GM18873 (cell line): ENCODE results near the gene ACAA2.
"Not testable (repeated sequence)": the region's sequence is repeated elsewhere in the genome, so short reads cannot be mapped to it uniquely, and the experiment has no call there.

Source experiments
- ATAC-seq: cut with Tn5 transposase; IDR thresholded peaks from one replicate; pipeline ENCODE4 v1.9.1; 2021; ENCODE audit warnings: mild to moderate bottlenecking, moderate library complexity, moderate number of reproducible peaks; ENCODE audit not compliant: unreplicated experiment, low FRiP score

ACAA2 gene

DNA sequence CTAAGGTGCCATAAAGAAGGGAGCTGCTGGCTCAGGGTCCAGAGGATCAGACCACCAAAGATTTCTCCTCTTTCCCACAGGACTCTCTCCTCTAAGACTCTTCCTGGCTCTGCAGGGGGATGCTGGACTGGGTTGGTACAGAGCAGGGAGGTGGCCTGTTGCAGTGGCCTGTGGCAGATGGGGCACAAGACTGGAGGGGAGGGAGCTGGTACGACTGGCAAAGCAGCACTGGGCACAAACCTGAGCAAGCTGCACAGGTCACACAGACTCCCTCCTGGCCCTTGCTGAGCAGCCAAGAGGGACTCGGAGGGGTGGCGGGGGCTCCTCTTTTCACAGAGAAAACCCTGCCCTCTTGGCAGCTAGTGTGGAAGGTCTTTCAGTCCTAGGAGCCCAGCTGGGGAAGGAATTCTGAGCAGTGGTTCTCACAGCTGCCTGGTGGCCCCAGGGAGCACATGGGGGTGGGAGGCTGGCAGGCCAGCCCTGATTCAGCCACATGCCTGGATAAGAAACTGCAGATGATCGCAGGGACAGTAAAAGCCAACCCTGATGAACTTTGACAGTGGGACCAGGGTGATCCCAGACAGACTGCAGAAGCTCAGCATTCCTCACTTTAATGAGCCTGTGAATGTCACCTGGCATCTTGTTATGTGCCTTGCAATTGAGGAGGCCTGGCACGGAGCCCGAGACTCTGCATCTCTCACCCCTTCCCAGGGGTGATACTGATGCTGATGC, 32.5 kb upstream of the ACAA2 start:
- ATAC-seq: no peak

DNA sequence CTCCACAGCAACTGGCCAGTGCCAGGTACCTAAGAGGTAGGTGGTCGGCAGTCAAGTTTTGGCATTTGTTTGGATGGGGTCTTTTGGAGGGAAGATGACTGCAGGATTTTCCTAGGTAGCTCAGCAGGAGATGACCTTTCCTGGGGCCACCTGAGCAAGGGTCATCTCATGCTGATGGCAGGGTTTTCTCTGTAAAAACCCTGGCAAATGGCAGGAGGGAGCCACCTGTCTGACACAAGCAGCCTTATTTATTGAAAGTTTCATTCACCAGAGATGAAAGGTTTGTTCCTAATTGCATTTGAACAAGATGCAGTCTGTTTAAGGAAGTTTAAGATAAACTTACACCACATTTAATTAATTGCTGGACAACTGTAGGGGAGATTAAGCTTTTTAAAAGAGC, 31.6 kb upstream of the ACAA2 start:
- no peak for ATAC-seq

DNA sequence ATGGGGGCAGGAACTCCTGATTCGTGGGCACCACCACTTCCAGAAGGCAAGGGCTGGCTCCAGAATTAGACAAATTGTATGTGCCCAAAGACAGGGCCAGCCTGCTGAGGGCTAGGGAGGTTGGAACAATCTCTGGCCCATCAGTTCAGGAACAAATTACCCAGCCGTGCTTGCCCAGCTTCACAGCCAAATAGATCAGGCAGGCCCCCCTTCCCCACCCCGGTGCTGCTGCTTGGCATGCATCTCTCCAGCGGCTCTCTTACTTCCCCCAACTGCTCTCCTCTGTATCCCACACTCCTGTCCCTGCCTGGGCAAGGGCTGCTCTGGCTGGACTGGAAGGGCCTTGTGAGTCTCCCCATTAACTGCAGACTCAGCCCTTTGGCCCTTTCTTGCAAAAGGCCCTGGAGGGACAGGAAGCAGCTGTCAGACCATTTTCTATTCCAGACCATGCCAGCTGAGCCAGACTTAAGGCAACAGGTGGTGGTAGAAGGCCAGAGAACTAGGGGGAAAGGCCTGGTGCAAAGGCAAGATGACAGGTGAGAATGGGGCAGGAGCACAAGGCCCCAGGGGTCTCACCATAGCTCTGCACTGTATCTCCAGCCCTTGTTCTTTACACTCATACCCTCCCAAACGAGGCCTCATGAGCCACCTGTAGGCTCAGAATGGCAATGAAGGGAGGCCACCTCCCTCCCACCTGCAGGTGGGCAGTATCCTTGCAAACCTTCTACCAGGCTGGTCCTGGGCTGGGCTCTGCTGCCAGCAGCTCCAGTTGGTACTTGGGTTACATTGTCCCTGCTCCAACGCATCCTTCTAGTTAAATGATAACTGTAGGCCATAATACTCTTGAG, 30.7 kb upstream of the ACAA2 start:
- ATAC-seq: no peak

DNA sequence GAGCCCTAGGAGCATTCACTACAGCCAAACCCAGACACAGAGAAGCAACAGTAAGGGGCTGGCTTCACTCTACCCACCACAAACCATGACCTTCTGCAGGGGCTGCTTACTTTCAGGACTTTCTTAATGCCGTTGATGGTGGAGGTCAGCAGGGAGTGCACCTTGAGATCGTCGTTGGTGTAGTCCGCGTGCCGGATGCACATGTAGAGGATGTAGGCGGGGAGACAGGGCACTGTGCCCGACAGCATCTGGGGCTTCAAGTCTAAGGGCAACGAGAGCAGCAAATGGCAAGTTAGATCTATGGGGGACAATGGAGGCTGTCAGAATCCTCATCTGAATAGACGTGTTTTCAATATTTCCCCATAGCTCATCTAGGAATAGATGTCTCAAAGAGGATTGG, 29.8 kb upstream of the ACAA2 start:
- ATAC-seq: no peak

DNA sequence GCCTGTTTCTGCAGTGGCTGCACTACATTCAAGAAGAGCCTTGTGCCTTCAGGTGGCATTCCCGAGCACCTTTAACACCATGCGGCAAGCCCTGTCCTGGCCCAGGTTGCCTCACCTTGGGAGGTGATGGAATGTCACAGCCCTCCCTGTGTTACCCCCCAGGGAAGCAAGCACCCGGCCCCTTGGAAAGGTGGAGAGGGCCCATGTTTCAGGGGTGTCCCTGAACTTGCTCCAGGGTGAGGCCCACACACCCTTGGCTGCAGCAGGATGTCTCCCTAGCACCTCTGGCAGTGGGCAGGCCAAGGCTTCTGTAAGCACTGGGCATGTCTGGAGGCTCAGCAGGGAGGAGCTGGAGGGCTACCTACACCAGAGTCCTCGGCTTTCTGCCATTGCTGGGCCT, 29.3 kb upstream of the ACAA2 start:
- no peak for ATAC-seq

DNA sequence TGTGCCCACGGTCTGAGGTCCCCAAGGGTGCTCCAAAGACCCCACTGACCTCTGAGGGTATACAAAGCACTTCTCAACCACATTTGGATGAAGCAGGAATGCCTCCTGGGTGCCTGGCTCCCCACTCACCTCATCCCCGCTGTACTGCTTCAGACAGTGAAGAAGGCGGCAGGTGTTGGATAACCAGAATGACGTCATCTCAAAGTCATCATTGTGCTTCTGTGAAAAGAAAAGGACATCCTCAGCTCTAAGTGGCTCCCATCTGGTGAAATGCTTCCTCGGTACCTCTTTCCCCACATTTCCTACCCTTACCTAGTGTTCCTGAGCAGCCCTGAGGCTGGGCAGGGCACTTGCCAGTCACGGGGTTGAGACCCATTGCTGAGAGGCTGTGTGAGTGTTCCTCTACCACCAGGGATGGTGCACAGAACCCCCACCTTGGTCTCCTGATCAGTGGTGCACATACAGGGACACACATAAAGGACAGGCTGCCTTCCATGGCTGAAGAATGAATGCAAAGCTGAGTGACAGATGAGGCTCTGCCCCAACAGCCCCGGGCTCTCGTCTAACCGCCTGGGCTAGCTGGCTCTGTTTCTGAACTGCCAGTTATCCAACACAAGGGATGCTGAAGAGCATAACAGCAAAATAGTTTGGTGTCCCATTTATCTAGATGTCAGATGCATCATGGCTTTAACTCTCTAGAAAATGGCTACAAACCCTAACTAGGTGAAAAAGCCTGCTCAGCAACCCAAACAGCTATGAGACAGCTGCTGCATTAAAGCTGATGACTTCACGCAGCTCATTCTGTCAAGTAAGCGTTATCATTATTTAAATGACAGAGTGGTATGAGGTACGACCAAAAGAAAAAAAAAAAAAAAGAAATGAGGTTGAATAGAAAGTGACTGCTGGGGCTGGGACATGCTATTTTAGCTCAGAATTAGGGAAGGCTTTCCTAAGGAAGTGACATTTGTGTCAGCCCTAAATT, 28.2 kb upstream of the ACAA2 start:
- ATAC-seq: no peak

DNA sequence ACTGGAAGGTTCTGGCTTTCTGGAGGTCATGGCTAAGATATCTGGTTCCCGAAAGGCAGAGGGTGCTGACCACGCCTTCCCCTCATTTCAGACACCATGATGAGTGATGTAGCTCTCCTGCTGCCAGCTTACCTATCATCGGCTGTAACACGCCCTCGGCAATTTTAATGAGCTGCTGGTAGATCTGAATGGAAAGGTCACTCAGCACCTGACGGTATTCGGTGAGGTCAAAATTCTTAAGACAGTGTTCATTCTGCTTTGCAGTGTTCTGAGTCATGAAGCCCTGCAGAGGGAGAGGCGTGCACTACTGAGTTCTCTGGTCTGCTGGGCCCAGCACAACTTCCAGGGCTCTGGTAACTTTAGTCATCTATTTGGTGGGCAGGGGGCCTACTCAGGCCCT, 25.7 kb upstream of the ACAA2 start:
- ATAC-seq: no peak

DNA sequence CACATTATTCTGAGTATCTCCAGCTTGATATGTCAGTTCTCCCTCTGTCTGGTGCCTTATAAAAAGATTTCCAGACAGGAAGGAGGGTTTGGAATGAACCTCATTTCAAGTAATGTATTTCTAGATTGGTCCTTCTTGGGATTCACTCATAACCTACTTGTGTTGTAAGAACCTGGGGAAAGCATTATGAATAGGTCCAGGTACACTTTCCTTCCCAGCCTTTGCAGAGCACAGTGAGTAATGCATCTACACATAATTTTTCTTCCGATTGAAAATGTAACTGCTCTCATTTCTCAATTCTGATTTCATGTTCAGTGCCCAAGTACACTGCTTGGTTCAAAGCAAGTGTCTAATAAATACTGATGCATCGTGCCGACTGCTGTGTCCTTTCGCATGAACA, 25.0 kb upstream of the ACAA2 start:
- ATAC-seq: no peak

DNA sequence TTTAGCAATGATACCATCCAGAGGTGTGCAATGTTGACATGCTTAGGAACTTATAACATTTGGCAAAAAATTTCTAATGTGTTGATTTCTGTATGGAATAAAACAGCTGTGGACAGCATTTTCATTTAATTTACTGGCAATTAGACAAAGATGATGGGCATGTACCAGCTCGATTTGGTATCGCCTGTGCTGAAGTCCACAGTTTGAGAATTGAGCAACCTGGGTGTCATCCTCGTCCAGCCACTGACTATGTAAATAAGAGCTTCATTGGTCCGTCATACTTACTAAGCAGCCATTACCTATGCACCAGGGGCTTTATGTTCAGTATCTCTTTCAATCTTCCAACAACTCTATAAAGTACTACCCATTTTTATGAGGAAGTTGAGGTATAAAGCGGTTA, 24.6 kb upstream of the ACAA2 start:
- ATAC-seq: no peak

DNA sequence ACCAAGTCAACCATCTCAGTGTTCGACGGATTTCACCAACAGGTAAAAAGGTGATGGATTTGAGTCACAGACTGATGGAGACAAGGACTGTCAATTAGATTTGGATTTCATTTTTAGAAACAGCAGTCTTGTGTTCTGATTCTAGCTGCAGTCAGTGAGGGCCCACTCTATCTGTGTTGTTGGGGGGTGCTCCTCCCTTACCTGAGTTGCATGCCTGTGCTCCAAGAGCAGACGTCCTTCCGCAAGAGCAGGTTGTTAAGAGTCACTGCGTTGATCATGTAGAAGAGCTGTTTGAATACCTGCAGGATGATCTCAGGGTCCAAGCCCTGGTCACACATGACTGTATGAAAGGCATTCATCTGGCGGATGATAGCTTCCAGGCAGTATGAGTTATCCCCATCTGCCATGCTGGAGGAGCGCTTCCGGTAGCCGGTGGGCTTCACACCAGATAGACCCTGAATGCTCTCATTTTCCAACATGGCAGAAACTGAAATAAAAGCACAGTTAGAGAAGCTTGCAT, 24.0 kb upstream of the ACAA2 start:
- not testable (repeated sequence) for ATAC-seq

DNA sequence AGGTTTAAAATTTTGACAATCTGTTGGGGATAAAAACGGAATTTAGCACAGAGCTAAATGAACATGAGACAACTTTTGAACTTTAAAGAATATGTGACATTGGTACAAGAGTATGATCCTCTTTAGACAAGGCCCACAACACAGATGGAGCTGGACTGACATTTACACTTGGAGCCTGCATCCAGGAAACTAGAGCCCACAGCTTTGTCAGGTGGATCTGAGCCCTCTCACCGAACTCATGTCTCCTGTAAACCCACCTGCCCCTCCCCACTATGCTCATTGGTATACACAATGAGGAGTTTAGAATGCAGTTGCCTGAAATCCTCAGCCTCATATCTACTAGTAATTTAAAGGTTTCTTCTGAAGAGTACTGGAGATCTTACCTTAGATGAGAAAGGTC, 22.1 kb upstream of the ACAA2 start:
- no peak for ATAC-seq

DNA sequence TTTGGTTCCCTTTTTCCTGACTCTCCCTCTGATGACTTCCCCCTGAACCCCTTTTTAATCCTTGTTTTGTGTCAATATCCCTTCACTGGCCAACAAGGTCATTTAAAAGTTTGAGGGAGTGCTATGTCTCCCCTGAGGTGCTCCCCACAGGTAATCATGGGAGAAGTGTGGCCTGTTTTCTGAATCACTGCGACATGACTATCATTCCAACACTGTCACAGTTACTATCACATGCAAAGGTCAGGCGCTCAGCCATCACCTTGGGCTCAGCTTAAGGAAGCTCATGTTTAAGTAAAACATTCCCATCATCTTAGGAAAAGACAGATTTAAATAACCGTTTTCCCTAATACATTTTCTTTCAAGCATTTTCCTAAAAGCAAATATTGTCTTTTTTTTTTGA, 20.9 kb upstream of the ACAA2 start:
- ATAC-seq: no peak

DNA sequence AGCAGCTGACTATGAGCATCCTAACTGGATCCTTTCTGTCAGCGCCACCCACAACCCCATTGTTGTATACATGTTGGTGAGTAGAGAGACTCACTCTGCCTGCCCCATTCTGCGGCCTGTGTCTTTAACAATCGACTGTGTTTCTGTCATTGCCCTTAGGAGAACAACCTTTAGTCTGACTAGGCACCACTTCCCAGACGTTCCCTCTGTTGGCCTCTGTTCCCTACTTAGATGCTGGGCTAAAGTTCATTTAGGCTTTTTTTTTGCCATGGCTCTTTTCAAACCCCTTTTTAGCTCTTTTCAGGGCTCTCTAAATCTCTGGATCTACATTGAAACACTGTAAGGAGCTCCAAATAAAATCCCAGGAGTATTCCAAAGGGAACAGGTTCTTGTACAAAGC, 20.5 kb upstream of the ACAA2 start:
- no peak for ATAC-seq

DNA sequence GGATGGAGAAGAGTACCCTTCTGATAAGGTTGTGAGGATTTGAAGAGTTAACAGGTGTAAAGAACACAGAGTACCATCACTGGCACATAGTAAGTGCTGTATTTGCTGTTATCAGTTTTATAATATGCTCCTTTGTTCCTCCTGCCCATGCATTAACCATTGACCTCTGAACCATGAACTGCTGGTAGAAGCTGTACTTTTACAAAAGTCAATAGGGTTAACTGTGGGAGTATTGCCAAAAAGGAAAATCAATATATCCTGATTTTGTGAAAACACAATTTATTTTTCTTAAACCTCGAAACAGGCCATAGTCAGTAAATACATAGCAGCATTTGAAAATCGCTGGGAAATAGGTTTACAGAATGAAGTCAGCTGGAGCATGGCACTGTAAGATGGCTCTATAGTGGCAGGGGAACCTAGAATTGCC, 18.9 kb upstream of the ACAA2 start:
- ATAC-seq: no peak

DNA sequence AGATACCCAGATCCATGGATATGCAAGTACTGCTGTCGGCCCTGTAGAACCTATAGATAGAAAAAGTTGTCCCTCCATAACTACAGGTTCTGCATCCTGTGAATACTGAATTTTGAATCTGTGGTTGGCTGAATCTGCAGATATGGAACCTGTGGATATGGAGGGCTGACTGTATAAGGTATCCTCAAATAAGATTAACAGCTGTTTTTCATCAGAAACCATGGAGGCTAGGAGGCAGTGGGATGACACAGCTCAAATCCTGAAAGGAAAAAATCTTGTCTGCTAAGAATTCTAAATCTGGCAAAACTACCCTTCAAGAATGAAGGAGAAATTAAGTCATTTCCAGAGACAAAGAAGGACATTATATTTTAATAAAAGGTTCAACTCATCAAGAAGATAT, 14.7 kb upstream of the ACAA2 start:
- ATAC-seq: no peak

DNA sequence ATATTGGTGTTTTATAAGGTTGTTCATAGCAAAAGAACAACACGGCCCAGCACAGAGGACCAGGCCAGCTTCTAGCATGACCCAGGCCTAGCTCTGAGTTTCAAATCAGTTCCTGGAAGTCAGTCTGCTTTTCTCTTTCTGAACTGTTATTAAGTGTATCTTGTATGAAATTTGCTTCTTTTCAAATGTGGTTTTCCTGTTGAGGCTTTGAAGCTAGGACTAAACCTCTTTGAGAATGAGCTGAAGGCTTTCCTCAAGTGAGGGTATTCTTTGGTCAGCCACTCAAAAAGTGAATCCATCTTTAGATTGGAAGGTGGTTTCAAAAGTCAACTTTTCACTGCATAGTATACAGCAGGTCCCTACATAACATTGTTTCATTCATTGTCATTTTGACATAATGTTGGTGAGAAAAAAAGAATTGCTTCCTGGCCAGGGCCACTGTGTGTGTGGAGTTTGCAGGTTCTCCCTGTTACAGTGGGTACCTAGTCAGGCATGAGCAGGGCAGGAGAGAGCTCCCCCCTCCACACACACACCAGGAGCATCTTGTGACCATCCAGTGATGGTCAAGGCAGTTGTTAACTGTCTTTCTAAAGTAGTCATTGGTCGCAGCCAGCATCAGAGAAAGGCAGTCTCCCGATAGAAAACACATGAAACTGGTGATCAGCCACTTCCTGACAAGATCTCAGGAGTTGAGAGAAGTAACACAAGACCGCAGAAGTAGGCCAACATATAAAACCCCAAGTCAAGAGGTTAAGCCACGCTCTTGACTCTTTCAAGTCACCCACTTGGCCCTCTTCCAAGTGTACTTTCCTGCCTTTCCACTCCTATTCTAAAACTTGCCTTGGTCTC, 6.7 kb upstream of the ACAA2 start:
- no peak for ATAC-seq

DNA sequence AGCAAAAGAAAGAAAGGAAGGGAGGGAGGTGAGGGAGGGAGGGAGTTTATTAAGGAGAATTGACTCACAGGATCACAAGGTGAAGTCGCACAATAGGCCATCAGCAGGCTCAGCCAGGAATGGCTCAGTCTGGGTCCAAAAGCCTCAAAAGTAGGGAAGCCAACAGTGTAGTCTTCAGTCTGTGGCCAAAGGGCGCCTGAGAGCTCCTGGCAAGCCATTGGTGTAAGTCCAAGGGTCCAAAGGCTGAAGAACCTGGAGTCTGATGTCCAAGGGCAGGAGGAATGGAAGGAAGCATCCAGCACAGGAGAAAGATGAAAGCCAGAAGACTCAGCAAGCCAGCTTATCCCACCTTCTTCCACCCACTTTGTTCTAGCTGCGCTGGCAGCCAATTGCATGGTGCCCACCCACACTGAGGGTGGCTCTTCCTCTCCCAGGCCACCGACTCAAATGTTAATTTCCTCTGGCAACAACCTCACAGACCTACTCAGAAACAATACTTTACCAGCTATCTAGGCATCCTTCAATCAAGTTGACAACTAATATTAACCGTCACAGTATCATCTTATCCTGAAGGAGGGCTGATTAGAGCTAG, 5.8 kb upstream of the ACAA2 start:
- ATAC-seq: no peak

DNA sequence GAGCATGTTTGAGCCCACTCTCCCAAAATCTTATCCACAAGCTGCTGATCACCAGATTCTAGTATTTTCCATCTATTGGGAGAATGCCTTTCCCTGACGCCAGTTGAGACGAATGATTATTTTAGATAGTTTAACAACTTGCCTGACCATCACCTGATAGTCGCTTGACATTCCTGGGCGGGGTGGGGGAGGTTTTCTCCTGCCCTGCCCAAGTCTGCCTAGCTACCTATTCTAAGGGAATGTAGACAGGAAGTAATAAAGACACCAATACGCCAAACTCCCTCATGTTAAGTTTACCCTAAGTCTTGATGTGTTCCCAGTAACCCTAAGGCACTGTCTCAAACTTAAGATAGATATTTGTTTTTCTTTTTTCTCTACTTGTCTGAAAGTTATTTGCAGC, 4.6 kb upstream of the ACAA2 start:
- ATAC-seq: no peak

DNA sequence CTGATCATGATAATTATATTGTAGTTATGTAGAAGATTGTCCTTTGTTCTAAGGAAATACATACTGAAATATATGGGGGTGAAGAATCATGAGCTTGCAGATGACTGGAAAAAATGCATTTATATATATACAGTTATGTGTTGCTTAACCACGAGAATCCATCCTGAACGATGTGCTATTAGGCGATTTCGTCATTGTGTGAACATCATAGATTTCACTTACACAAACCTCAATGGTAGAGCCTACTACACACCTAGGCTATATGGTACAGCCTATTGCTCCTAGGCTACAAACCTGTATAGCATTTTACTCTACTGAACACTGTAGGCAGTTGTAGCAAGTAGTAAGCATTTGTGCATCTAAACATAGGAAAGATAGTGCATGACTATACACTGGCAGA, 2.6 kb upstream of the ACAA2 start:
- no peak for ATAC-seq
